SK-N-SH treated with all-trans-retinoic acid at 6 μM for 48 hours (cell line): ENCODE results near the gene TOR3A.
"Not testable (repeated sequence)": the region's sequence is repeated elsewhere in the genome, so short reads cannot be mapped to it uniquely, and the experiment has no call there.

Source experiments
- ATAC-seq: fragments of 200-7000 bp; cut with Tn5 transposase; 3 replicates; pipeline ENCODE4 v1.9.1; 2020; ENCODE audit warnings: mild to moderate bottlenecking, moderate library complexity
- ARNTL ChIP-seq: fragments of 450-650 bp; formaldehyde crosslinking; IDR thresholded peaks from 2 replicates; pipeline ENCODE4 v1.5.0; 2020; ENCODE audit warnings: low read depth, mild to moderate bottlenecking, moderate library complexity, borderline replicate concordance
- BACH2 ChIP-seq: fragments of 250-450 bp; sonication (Bioruptor Pico); IDR thresholded peaks from 2 replicates; pipeline ENCODE4 v1.9.0; 2021; ENCODE audit warnings: mild to moderate bottlenecking, borderline replicate concordance
- CSDC2 ChIP-seq: fragments of 250-450 bp; sonication (Bioruptor Pico); IDR thresholded peaks from 2 replicates; pipeline ENCODE4 v1.5.0; 2020; ENCODE audit warnings: mild to moderate bottlenecking, moderate library complexity
- GLIS3 ChIP-seq: fragments of 250-450 bp; sonication (Bioruptor Pico); IDR thresholded peaks from 2 replicates; pipeline ENCODE4 v1.5.0; 2020; ENCODE audit warnings: mild to moderate bottlenecking, moderate library complexity
- OSR1 ChIP-seq: fragments of 250-450 bp; sonication (Bioruptor Pico); IDR thresholded peaks from 2 replicates; pipeline ENCODE4 v1.8.0; 2022; ENCODE audit warnings: moderate library complexity, mild to moderate bottlenecking, inconsistent platforms
- PATZ1 ChIP-seq: fragments of 250-450 bp; sonication (Bioruptor Pico); IDR thresholded peaks from 2 replicates; pipeline ENCODE4 v1.8.0; 2020; ENCODE audit warnings: mild to moderate bottlenecking, moderate library complexity, borderline replicate concordance
- POU6F1 ChIP-seq: fragments of 250-450 bp; sonication (Bioruptor Pico); IDR thresholded peaks from 2 replicates; pipeline ENCODE4 v1.8.0; 2021; ENCODE audit warnings: low read depth, mild to moderate bottlenecking, moderate library complexity, borderline replicate concordance
- PPARA ChIP-seq: fragments of 250-450 bp; sonication (Bioruptor Pico); IDR thresholded peaks from 2 replicates; pipeline ENCODE4 v1.5.0; 2020; ENCODE audit warnings: mild to moderate bottlenecking, borderline replicate concordance
- RARB ChIP-seq: fragments of 250-450 bp; sonication (Bioruptor Pico); IDR thresholded peaks from 2 replicates; pipeline ENCODE4 v1.8.0; 2021; ENCODE audit warnings: mild to moderate bottlenecking, moderate library complexity
- TCF4 ChIP-seq: fragments of 250-450 bp; sonication (Bioruptor Pico); IDR thresholded peaks from 2 replicates; pipeline ENCODE4 v1.8.0; 2021; ENCODE audit warnings: mild to moderate bottlenecking, moderate library complexity, borderline replicate concordance
- TOX ChIP-seq: fragments of 250-450 bp; sonication (Bioruptor Pico); IDR thresholded peaks from 2 replicates; pipeline ENCODE4 v1.8.0; 2021; ENCODE audit warnings: mild to moderate bottlenecking, moderate library complexity, borderline replicate concordance
- ZFP30 ChIP-seq: fragments of 450-650 bp; formaldehyde crosslinking; IDR thresholded peaks from 2 replicates; pipeline ENCODE4 v1.5.0; 2022; ENCODE audit warnings: mild to moderate bottlenecking, moderate library complexity
- ZNF565 ChIP-seq: fragments of 450-650 bp; formaldehyde crosslinking; conservative IDR thresholded peaks from 2 replicates; pipeline ENCODE4 v1.5.0; 2020; ENCODE audit warnings: low read depth, mild to moderate bottlenecking, moderate library complexity
- ZNF70 ChIP-seq: fragments of 450-650 bp; formaldehyde crosslinking; IDR thresholded peaks from 2 replicates; pipeline ENCODE4 v1.5.0; 2020; ENCODE audit warnings: mild to moderate bottlenecking, moderate library complexity
- TF ChIP-seq, protein P1 (sequence below): fragments of 250-450 bp; sonication (Bioruptor Pico); IDR thresholded peaks from 2 replicates; pipeline ENCODE4 v1.5.1; 2020; ENCODE audit warnings: low read depth, mild to moderate bottlenecking, moderate library complexity
- TF ChIP-seq, protein P2 (sequence below): fragments of 250-450 bp; sonication (Bioruptor Pico); IDR thresholded peaks from 2 replicates; pipeline ENCODE4 v1.5.1; 2021; ENCODE audit warnings: mild to moderate bottlenecking, moderate library complexity

TOR3A gene

GRCh38 chr1:179081687-179082332 is at the start of gene TOR3A:
Gene TOR3A, plus strand, starts transcription at chr1:179082070. Its CDS starts 59 bp downstream, at chr1:179082129.
- TF ChIP-seq POU6F1 (CRISPR knock-in tag) = peak; percentile 13; the same call in 1 of the 2 replicates
- TF ChIP-seq PATZ1 (CRISPR knock-in tag) = no peak
- no peak for TF ChIP-seq TOX (CRISPR knock-in tag)
- TF ChIP-seq, protein P1, sequence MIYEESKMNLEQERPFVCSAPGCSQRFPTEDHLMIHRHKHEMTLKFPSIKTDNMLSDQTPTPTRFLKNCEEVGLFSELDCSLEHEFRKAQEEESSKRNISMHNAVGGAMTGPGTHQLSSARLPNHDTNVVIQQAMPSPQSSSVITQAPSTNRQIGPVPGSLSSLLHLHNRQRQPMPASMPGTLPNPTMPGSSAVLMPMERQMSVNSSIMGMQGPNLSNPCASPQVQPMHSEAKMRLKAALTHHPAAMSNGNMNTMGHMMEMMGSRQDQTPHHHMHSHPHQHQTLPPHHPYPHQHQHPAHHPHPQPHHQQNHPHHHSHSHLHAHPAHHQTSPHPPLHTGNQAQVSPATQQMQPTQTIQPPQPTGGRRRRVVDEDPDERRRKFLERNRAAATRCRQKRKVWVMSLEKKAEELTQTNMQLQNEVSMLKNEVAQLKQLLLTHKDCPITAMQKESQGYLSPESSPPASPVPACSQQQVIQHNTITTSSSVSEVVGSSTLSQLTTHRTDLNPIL (CRISPR knock-in tag) = no peak
- TF ChIP-seq ARNTL (CRISPR knock-in tag) = no peak
- TF ChIP-seq CSDC2 (CRISPR knock-in tag) = no peak
- peak; percentile 95 for ATAC-seq

DNA sequence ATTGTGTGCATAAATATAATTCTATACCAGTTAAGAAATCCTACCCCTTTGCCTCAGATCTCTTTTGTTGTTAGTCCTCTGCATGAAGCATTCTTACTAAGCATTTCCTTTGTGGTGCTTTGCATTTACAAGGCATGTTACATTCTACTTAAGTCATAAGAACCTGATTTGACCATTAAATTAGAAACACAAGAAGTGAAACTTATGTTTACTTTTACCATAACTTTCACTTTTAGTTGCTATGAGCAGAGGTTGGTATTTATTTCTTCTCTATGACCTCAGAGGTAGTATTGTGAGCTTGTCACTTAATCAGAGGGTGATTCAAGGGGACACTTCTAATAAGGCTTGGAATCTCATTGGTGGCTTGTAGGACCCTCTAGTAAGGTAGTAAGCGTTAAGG is 47.1 kb upstream of the TOR3A start:
- TF ChIP-seq TOX (CRISPR knock-in tag) (0 out of 2 replicates have a peak, but pooled peaks have one; percentile 27), PPARA (no peak)
- peak; percentile 31 for ATAC-seq

GRCh38 chr1:179036844-179037465 is 44.9 kb upstream of the TOR3A start:
- ATAC-seq = peak; percentile 18
- TF ChIP-seq GLIS3 (CRISPR knock-in tag) = no peak
- no peak for TF ChIP-seq TOX (CRISPR knock-in tag)
- no peak for TF ChIP-seq ZNF70 (CRISPR knock-in tag)
- no peak for TF ChIP-seq OSR1 (CRISPR knock-in tag)
- TF ChIP-seq, protein P2, sequence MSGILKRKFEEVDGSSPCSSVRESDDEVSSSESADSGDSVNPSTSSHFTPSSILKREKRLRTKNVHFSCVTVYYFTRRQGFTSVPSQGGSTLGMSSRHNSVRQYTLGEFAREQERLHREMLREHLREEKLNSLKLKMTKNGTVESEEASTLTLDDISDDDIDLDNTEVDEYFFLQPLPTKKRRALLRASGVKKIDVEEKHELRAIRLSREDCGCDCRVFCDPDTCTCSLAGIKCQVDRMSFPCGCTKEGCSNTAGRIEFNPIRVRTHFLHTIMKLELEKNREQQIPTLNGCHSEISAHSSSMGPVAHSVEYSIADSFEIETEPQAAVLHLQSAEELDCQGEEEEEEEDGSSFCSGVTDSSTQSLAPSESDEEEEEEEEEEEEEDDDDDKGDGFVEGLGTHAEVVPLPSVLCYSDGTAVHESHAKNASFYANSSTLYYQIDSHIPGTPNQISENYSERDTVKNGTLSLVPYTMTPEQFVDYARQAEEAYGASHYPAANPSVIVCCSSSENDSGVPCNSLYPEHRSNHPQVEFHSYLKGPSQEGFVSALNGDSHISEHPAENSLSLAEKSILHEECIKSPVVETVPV (CRISPR knock-in tag) = no peak

- peak; percentile 60 for ATAC-seq
- TF ChIP-seq PATZ1 (CRISPR knock-in tag) = no peak
- no peak for TF ChIP-seq RARB
- TF ChIP-seq ZFP30 (CRISPR knock-in tag) = no peak
- no peak for TF ChIP-seq TCF4 (CRISPR knock-in tag)
- TF ChIP-seq BACH2 = no peak
- TF ChIP-seq ZNF565 (CRISPR knock-in tag) = no peak
Observed at GRCh38 chr1:179038528-179039281, 43.2 kb upstream of the TOR3A start.

GRCh38 chr1:179039502-179040174 is 42.2 kb upstream of the TOR3A start:
- ATAC-seq = not testable (repeated sequence)

DNA sequence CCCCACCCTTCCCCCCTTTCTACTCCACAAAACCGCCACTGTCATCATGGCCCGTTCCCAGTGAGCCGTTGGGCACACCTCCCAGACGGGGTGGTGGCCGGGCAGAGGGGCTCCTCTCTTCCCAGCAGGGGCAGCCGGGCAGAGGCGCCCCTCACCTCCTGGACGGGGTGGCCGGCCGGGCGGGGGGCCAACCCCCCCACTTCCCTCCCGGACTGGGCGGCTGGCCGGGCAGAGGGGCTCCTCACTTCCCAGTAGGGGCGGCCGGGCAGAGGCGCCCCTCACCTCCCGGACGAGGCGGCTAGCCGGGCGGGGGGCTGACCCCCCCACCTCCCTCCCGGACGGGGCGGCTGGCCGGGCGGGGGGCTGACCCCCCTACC is 41.7 kb upstream of the TOR3A start:
- ATAC-seq = not testable (repeated sequence)
